NCI-H2029 treated with DMSO at 0.1 percent for 48 hours (cell line): ENCODE results near the gene TRIM25.

Experiments used
- DNase-seq: peaks from one replicate; lab custom pipeline; 2025; lab: John Stamatoyannopoulos, UW

TRIM25 gene

DNA sequence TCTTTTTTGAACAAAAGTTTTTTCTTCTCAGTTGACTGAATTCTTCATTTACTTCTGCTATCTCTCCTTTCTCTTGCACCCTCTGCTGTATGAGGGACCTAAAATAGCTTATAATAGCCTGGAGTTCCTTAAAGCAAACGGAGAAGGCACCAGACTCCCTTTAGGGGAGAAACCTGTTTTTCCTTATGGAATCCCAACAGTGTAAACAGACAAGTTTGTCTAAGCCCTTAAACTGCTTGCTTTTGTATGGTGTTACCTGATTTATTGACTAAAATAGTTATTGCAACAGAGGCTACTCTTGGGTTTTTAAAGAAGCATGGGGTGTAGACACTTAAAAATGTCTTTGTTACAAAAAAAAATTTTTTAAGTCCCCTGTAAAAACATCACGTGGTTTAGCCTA, 12.9 kb upstream of the TRIM25 start:
- DNase-seq, result no peak

DNA sequence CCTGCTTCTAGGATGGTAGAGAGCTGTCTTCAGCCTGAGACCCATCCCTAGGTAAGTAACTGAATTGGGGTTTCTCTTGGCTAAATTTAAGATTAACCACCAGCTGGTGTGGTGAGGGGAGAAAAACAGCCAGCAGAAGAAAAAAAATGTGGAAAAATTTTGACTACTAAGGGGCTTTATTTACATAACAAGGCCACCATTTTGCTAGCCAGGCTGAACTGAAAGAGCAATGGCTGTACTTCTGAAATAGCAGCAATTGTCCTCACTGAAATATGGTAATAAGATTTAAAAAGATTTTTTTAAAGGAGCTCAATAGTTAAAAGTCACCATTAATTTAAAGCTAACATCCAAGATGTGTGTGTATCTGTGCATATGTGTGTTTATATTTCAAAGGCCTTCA, 12.4 kb upstream of the TRIM25 start:
- no peak for DNase-seq

DNA sequence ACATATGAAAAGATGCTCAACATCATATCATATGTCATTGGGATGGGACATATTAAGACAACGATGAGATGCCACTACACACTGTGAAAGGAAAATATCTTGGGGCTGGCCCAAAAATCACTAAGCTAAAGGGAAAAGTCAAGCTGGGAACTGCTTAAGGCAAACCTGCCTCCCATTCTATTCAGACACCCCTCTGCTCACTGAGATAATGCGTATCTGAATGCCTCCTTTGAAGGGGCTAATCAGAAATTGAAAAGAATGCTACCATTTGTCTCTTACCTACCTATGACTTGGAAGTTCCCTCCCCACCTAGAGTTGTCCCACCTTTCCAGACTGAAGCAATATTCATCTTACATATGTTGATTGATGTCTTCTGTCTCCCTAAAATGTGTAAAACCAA, 11.2 kb upstream of the TRIM25 start:
- DNase-seq, result no peak

DNA sequence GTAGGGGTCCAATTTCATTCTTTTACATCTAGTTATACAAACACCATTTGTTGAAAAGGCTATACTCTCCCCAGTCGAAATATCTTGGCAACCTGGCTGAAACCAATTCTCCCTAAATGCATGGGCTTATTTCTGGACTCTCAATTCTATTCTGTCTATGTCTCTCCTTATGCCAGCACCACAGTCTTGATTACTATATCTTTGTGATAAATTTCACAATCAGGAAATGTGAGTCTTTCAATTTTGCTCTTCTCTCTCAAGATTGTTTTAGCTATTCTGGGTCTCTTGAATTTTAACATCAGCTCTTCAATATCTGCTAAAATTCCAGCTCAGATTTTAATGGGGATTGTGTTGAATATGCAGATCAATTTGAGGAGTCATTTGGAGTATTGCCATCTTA, 5.9 kb upstream of the TRIM25 start:
- no peak for DNase-seq

DNA sequence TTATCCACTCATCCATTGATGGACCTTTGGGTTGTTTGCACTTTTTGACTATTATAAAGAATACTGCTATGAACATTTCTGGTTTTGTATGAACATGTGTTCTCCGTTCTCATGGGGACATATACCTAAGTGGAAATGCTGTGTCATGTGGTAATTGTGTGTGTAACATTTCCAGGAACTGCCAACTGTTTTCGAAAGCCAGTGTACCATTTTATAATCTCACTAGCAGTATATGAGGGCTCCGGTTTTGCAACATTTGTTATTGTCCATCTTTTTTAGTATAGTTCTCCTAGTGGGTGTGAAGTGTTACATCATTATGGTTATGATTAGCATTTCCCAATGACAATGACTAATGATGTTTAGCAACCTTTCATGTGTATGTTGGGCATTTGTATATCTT, 5.1 kb upstream of the TRIM25 start:
- DNase-seq, result no peak

DNA sequence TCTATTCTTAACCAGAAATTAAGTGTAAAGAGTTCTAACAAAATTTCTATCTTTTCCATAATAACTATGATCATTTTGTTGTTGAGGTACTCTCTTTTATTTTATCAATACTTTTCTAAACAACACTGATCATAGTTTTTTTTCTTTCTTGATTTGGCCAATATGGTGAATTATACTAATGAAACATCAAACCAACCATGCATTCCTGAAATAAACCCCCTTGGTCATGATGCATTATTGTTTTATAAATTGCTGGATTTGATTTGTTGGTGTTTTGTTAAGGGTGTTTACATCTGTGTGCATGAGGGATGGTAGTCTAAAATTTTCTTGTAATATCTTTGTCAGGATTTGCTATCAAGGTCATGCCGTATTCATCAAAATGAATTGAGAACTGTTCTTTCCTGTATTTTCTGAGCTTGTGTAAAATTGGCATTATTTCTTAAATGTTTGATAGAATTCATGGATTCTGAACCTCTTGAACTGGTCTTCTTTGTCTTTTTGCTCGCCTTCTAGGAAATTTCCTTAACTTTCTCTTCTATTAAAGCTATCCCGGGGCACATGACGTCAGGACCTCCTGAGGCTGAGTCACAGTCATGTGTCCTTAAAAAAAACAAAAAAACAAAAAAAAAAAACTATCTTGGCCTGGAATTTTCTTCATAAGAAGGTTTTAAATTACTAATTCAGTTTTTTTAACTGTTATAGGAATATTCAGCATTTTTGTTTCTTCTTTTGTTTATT, 3.9 kb upstream of the TRIM25 start:
- no peak for DNase-seq

DNA sequence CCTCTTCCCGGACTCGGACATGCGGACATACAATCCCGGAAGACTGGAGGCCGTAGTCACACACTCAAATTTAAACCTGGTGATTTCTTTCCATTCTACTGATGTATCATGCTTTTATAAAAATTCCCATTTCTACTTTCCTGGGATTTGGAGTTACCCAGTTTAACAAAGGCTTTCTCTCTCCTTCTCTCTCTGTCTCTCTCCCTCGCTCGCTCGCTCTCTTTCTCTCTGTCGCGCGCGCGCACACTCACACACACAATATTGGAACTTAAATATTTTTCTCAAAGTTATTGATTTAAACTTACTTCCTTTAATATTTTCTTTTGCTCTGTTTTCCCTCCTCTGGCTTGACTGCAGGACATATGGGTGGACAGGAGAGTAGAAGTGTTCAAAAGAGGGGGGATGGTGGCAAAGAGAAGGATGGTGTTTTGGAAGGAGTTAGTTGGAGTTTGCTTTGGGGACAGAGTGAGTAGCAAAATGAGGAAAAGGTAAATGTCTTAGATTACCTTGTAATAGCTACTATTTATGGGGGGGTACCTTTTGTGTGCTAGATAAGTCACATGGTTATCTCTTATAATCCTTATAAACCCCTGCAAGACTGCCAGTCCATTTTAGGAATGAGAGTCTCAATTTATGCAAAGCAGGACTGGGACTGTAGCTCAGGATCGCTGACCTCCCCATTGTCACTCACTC, 878 bp upstream of the TRIM25 start:
- no peak for DNase-seq

DNA sequence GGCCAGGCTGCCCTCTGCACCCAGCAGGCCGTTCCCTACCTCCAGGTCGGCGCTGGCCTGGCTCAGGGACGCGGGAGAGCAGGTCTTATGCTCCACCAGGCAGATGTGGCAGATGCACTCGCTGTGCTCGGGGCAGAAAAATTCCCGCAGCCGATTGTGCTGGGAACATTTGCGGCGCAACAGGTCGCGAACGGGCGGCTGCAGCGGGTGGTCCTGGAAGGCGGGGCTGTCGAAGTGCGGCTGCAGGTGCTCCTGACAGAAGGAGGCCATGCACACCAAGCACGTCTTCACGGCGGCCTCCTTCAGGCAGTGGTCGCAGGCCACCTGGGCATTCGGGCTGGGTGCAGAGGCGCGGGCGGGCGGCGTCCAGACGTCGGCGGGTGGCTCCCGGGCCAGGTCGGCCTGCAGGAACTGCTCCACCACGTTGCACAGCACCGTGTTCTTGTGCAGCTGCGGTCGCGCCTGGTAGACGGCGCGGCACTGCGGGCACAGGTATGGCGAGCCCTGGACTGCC, 439 bp downstream of the TRIM25 start:
- no peak for DNase-seq

DNA sequence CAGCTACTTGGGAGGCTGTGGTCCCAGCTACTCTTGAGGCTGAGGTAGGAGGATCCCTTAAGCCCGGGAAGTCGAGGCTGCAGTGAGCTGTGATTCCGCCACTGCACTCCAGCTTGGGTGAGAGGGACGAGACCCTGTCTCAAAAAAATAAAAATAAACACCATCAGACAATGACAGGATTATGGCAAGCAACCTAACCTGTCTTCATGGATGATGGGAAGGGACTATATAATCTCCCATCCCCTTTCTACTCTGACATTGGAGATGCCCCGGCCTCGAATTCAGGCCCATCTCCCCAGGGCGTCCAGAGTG, 893 bp downstream of the TRIM25 start:
- no peak for DNase-seq

DNA sequence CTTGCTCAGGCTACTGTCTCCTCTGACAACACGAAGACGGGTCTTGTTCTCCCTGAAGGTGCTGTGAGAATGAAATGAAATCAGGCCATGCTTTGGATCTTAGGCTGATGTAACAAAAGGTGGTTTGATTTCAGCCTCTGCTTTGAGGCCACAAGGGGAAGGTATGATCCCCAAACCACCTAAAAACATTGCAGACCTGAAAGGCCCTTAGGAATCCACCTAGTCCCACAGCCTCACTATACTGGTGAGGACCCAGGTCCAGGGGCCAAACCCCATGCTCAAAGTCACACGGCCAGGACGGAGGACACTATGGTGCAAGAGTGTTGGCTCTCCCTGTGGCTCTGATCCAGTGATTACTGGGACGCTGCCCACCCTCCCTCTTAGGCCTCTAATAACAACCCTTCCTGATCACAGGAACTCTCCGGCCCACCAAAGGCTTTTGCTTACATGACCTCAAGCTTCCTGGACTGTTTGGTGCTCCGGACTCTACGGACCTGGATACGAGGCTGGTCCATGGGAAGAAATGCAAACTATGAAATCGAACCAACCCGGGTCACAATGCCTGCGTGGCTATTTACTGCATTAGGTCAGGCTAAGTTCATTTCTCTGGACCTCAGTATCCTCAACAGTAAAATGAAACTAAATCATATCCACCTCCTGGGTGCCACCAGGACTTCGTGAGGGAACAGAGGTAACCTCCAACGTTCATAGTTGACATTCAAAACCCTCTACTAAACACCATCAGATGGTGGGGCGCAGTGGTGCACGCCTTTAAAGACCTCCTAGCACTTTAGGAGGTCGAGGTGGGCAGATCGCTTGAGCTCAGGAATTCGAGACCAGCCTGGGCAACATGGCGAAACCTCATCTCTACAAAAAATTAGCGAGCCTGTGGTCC, 1.5 kb downstream of the TRIM25 start:
- no peak for DNase-seq

DNA sequence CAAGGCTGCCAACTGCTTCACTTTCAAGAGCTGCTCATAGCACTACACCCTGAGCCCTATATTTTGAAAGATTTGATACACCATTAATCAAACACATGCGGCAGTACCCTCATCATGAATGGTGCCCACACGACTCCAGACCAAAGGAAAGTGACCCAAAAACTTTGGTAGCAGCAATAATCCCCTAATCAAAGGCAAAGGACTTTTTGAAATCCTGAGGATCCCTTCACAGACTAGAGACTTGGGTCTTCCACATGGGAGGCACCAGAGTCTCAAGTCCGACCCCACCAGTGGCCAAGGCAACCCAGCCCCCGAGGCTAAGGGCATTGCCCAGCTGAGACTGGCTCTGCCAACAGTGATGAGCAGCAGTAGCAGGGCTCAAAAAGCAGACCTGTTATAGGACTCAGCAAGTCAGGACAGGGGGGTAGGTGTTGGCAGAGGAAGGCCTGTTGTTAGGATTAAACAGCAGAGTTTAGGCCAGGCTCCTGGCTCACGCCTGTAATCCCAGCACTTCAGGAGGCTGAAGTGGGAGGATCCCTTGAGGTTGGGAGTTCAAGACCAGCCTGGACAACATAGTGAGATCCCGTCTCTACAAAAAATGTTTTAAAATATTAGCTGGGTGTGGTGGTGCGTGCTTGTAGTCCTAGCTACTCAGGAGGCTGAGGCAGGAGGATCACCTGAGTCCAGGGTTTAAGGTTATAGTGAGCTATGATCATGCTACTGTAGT, 3.2 kb downstream of the TRIM25 start:
- DNase-seq, result no peak

DNA sequence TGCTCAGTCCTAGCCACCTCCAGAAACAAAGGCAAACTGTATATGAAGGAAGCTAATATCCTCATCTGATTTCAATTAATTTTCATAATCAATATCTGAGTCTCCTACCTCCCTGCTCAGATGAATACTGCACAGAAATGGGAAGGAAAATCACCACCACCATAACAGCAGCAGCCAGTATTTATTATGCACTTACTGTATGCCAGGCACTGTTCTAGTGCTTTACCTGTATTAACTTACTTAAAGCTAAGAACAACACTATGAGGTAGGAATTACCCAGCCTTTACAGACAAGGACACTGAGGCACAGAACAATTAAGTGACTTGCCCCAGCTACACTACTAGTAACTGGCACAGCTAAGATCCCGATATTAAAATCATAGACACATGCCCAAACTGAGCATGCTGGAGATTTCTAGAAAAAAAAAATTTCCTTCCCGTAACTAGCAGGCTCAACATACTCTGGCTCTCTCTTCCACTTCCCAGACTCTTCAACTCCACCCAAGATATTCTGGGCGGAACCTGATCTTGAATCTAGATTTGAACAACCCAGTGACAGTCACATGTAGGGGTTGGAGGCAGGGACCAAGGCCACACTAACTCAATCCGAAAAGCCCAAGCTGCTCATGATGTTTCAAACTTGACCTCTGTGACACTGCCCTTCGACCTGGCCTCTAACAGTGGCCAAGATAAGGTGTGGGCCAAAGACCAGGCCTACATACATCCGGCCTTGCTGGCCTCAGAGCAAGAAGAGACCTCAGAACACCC, 3.9 kb downstream of the TRIM25 start:
- DNase-seq, result no peak

DNA sequence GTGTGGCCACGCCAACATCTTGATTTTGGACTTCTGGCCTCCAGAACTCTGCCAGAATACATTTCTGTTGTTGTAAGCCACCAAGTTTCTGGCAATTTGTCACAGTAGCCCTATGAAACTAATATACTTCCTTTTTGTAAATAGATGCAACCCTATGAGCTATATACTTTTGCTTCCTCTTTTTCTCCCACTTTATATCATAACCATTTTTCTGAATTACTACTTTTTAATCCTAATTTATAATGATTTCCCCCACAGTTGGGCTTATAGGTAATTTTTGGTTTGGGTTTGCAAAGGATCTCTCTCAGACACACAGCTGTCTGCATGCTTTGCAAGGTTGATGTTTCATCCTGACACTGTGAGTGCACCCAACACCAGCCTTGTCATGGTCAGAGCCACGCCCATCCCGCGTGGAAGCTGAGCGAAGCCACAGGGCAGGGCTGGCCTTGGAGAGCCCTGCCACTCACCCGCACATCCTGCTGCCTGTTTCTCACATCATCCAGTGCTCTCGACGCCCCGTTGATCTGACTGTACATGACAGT, 5.8 kb downstream of the TRIM25 start:
- no peak for DNase-seq

DNA sequence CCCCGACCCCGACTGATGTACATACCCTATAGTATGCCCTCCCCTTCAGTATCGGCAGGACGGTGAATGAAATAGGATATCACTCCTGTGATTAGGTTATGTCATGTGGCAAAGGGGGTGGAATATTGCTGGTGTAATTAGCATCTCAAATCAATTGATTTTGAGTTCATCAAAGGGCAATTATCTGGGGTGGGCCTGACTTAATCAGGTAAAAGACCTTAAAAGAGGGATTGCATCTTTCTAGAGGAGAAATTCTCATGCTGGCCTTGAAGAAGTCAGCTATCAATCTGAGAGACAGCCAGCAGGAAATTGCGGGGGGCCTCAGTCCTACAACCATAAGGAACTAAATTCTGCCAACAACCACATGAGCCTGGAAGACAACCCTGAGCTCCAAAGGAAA, 10.3 kb downstream of the TRIM25 start:
- no peak for DNase-seq

DNA sequence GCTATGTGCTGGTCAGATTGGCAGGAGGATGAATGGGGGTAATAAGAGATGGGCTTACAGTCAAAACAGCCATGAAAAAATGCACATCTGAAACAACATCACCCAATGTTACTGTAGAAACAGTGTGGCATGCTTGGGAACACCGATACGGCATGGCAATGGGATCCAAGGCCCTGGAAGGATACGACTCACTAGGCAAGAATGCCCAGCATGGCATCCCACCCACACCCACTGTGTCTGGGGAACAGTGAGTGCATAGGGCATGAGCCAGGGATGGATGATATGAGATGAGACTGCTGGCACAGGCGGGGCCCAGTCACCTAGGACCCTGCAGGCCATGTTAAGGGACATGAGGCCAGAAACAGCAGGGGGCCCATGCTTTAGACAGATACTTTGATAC, 11.5 kb downstream of the TRIM25 start:
- DNase-seq, result no peak

DNA sequence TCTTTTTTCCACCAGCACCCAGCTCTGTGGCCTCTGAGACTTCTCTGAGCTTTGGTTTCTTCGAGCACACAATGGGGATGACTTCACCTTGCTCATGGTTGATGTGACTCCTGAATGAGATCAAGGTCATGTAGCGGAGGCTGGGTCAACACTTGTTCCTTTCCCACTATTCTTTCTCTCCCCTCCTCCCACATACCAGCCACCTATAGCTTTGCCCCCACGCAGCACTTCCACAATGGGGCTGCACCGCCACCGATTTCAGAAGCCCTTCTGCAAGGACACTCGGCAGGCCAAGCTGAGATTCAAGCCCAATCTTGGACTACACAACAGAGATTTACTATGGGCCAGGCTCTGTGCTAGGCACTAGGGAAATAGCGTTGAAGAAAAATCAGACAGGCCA, 14.4 kb downstream of the TRIM25 start:
- no peak for DNase-seq

DNA sequence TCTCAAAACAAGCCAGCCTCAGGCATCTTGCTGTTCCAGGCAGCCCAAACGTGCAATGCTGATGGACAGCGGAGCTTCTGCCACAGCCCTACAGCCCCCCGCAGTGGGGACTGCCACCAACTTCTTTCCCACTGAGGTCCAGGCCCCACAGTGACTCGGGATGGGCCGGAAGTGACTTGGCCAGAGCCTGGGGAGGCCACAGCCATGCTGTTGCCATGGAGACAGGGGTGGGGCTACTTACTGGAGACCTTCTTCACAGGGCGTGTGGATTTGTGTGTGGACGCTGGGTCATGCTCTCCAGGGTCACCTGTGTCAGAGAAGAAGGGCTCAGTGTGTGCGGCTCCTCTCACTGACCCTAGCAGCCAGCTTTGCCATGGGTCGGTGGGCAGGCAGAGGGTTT, 15.0 kb downstream of the TRIM25 start:
- no peak for DNase-seq

DNA sequence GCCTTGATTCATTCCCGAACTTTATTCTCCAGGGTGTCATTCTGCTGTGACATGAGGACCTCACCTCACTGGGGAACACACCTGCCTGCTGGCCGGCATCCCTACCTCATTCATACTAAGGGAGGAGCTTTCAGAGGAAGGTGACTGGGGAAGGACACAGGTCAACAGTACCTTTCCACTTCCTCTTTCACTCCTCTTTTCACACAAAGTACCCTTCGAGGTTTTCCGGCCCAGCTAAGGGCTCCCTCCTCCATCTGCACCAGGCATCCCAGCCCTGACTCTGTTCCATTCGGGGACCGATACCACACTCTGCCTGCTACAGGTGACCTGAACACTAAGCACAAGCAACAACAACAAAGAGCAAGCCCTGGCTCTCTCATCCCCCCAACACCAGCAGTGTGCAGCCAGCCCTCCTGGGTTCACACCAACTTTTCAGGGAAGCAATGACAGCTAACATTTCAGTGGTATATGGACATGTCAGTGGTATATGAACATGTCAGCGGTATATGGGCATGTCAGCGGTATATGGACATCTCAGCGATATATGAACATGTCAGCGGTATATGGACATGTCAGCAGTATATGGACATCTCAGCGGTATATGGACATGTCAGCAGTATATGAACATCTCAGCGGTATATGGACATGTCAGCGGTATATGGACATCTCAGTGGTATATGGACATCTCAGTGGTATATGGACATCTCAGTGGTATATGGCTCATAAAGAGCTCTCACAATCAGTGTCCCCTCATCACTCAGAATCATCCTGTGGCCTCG, 16.0 kb downstream of the TRIM25 start:
- no peak for DNase-seq

DNA sequence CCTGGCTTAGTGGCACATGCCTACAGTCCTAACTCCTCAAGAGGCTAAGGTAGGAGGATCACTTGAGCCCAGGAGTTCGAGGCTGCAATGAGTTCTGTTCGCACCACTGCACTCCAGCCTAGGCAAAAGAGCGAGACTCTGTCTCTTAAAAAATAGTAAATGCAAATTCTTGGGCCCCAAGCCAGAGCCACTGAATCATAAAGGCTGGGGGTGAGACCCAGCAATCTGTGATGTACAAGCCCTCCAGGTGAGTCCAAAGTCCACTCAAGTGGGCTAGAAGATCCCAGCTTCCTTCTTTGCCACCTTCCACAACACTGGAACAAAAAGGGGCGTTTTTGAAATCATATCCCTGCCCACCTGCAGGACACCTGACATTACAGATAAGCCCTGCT, 16.9 kb downstream of the TRIM25 start:
- no peak for DNase-seq

DNA sequence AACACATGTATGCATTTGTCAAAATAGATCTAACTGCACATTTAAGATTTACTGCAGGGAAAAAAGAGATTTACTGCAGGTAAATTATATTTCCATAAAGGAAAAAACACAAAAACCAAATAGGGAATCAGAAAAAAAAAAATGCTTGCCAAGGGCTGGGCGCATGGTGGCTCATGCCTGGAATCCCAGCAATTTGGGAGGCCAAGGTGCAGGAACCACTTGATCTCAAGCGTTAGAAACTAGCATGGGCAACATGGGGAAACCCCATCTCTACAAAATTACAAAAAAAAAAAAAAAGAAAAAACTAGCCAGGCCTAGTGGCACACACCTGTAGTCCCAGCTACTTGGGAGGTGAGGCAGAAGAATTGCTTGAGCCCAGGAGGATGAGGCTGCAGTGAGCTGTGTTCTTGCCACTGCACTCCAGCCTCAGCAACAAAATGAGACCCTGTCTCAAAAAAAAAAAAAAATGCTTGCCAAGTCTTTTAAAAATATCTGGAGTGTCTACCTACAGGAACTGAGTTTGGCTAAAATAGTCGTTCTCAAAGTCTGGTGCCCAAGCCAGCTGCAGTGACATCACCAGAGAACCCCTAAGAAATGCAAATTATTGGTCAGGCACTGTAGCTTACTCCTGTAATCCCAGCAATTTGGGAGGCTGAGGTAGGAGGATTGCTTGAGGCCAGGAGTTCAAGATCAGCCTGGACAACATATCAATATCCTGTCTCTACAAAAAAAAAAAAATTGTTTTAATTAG, 17.5 kb downstream of the TRIM25 start:
- DNase-seq, result no peak
